ENCODE measurements around the gene PRKG1. TPM values are rescaled to one million over a fixed set of nuclear protein-coding genes. Genes with fewer than 3 reads are reported as not detected.

Gene PRKG1
- total RNA-seq, 1 experiment from 2014 or later = 0.09 TPM

- intact Hi-C loops (cut with micrococcal nuclease; ENCODE audit: unreplicated experiment) = no loop called here
- no peaks in the 10 kb centered on the region for H3K36me3 Mint-ChIP-seq (ENCODE audit: insufficient read depth, unreplicated experiment)
- Histone ChIP-seq H3K36me3 (ENCODE audit: control insufficient read depth, insufficient read depth, low read length) (no peaks in the 10 kb centered on the region), H3K27me3 (replicated peaks; ENCODE audit: control insufficient read depth, insufficient read depth, low read length) (peaks cover 5% of the 10 kb centered on the region), H3K4me1 (no peaks in the 10 kb centered on the region; the same call in none of the 2 replicates), H3K4me3 (ENCODE audit: low read depth, low read length) (no peak overlapping the region), H3K9me3 (no peaks in the 10 kb centered on the region)
- H3K9me3 Mint-ChIP-seq (ENCODE audit: unreplicated experiment) = no peaks in the 10 kb centered on the region
- no peak overlapping the region for H3K27ac Mint-ChIP-seq (ENCODE audit: unreplicated experiment)
- CTCF ChIA-PET = no interaction called here
- DNase-seq = no peak
- peaks cover 23% of the 10 kb centered on the region for H3K27me3 Mint-ChIP-seq (ENCODE audit: insufficient read depth, unreplicated experiment)
- peaks cover 3% of the 10 kb centered on the region for H3K4me1 Mint-ChIP-seq (ENCODE audit: low read depth, unreplicated experiment)
- TF ChIP-seq CTCF (IDR thresholded peaks at IDR 0.05; ENCODE audit: insufficient read depth in 1 of 2, low read depth in 1 of 2, low read length in 1 of 2, severe bottlenecking in 1 of 2, unreplicated experiment in 1 of 2) = no peak
- POLR2A ChIA-PET = no interaction called here
- H3K4me3 Mint-ChIP-seq (ENCODE audit: unreplicated experiment) = no peak overlapping the region
- BruUV-seq (replicated peaks) = no TSS peak
Observed at GRCh38 chr10:51079331-51079730, 5.0 kb downstream of the PRKG1 start.

- intact Hi-C loops (cut with micrococcal nuclease; ENCODE audit: unreplicated experiment) = no loop called here
- Histone ChIP-seq H3K9me3 (no peaks in the 10 kb centered on the region), H3K36me3 (ENCODE audit: control insufficient read depth, insufficient read depth, low read length) (no peaks in the 10 kb centered on the region), H3K4me3 (ENCODE audit: low read depth, low read length) (no peak overlapping the region), H3K4me1 (no peaks in the 10 kb centered on the region; the same call in none of the 2 replicates), H3K27me3 (replicated peaks; ENCODE audit: control insufficient read depth, insufficient read depth, low read length) (peaks cover 3% of the 10 kb centered on the region)
- ChIA-PET CTCF (no interaction called here), POLR2A (no interaction called here)
- H3K27me3 Mint-ChIP-seq (ENCODE audit: insufficient read depth, unreplicated experiment) = peaks cover 21% of the 10 kb centered on the region
- DNase-seq = no peak
- no peak for TF ChIP-seq CTCF (IDR thresholded peaks at IDR 0.05; ENCODE audit: insufficient read depth in 1 of 2, low read depth in 1 of 2, low read length in 1 of 2, severe bottlenecking in 1 of 2, unreplicated experiment in 1 of 2)
- no peaks in the 10 kb centered on the region for H3K36me3 Mint-ChIP-seq (ENCODE audit: insufficient read depth, unreplicated experiment)
- no peaks in the 10 kb centered on the region for H3K9me3 Mint-ChIP-seq (ENCODE audit: unreplicated experiment)
- H3K4me1 Mint-ChIP-seq (ENCODE audit: low read depth, unreplicated experiment) = no peaks in the 10 kb centered on the region
- no peak overlapping the region for H3K27ac Mint-ChIP-seq (ENCODE audit: unreplicated experiment)
- no peak overlapping the region for H3K4me3 Mint-ChIP-seq (ENCODE audit: unreplicated experiment)
- no TSS peak for BruUV-seq (replicated peaks)
Observed at GRCh38 chr10:51079766-51080165, 5.5 kb downstream of the PRKG1 start.

- no peak for TF ChIP-seq CTCF (IDR thresholded peaks at IDR 0.05; ENCODE audit: insufficient read depth in 1 of 2, low read depth in 1 of 2, low read length in 1 of 2, severe bottlenecking in 1 of 2, unreplicated experiment in 1 of 2)
- DNase-seq = no peak
- Histone ChIP-seq H3K36me3 (ENCODE audit: control insufficient read depth, insufficient read depth, low read length) (no peaks in the 10 kb centered on the region), H3K9me3 (no peaks in the 10 kb centered on the region), H3K4me3 (ENCODE audit: low read depth, low read length) (no peak overlapping the region), H3K27me3 (replicated peaks; ENCODE audit: control insufficient read depth, insufficient read depth, low read length) (peaks cover 3% of the 10 kb centered on the region; the same call in 1 of the 2 replicates), H3K4me1 (no peaks in the 10 kb centered on the region; the same call in 1 of the 2 replicates)
- Mint-ChIP-seq H3K4me1 (ENCODE audit: low read depth, unreplicated experiment) (no peaks in the 10 kb centered on the region), H3K9me3 (ENCODE audit: unreplicated experiment) (no peaks in the 10 kb centered on the region), H3K4me3 (ENCODE audit: unreplicated experiment) (no peak overlapping the region), H3K36me3 (ENCODE audit: insufficient read depth, unreplicated experiment) (no peaks in the 10 kb centered on the region), H3K27ac (ENCODE audit: unreplicated experiment) (no peak overlapping the region), H3K27me3 (ENCODE audit: insufficient read depth, unreplicated experiment) (peaks cover 21% of the 10 kb centered on the region)
- CTCF ChIA-PET = no interaction called here
- POLR2A ChIA-PET = no interaction called here
- no TSS peak for BruUV-seq (replicated peaks)
- intact Hi-C loops (cut with micrococcal nuclease; ENCODE audit: unreplicated experiment) = no loop called here
Observed at GRCh38 chr10:51080311-51081006, 6.2 kb downstream of the PRKG1 start.

Measured in Caco-2 (cell line).